Spleen (tissue), 7 donors: Measurements from ENCODE around the gene GUCY2C.

Source experiments
- CTCF ChIP-seq, 11 experiments: fragments of 200-600 bp in 7 of 11; fragments of 450-650 bp in 4 of 11; sonication (generic) in 4 of 11; IDR thresholded peaks in 8 of 11; conservative IDR thresholded peaks in 3 of 11; 1 replicate in 7 of 11; 2 replicates in 4 of 11; pipeline versions ENCODE4 v1.4.0 to v1.8.0; 2016 to 2021; ENCODE audit warnings: antibody characterized with exemption in 11 of 11, inconsistent platforms in 4 of 11, mild to moderate bottlenecking in 1 of 11
- POLR2A ChIP-seq, 3 donors: fragments of 450-650 bp; IDR thresholded peaks; one replicate each; pipeline ENCODE4 v1.5.1; 2017; ENCODE audit warnings: antibody characterized with exemption in 3 of 3, mild to moderate bottlenecking in 1 of 3
- POLR2AphosphoS5 ChIP-seq, 3 donors: sonication (generic); formaldehyde crosslinking; IDR thresholded peaks; one replicate each; pipeline ENCODE4 v1.5.1; 2017; ENCODE audit warnings: antibody characterized with exemption in 3 of 3
- donor health status: DM: no; HTN: no; CAD: no; lungs with moderate emphysema.
- donor health status: DM: no; HTN: no; CAD: no.
- donor health status: DM: no; HTN: no; CAD: no.

GRCh38 chr12:14668591-14668990 is 27.8 kb downstream of the GUCY2C start:
- TF ChIP-seq POLR2AphosphoS5 (IDR thresholded peaks at IDR 0.05): no peak
- no peak for TF ChIP-seq POLR2A (IDR thresholded peaks at IDR 0.05)
- no peak for TF ChIP-seq CTCF (IDR thresholded peaks at IDR 0.05 in 8 of 11, conservative IDR thresholded peaks at IDR 0.05 in 3 of 11)
